ENCODE measurements around the gene SMIM1. TPM values are rescaled to one million over a fixed set of nuclear protein-coding genes. Genes with fewer than 3 reads are reported as not detected.
"Not testable (repeated sequence)": the region's sequence is repeated elsewhere in the genome, so short reads cannot be mapped to it uniquely, and the experiment has no call there.

SMIM1 gene
- total RNA-seq, 2 experiments from 2014 or later: 3.8 to 4.3 TPM

- H3K36me3 ChIP-seq (ENCODE audit: insufficient read depth, low read length): no peaks in the 10 kb centered on the region
- no peak for DNase-seq (ENCODE audit: low spot score)
- no peak overlapping the region for H3K4me3 ChIP-seq (ENCODE audit: low read depth, low read length, poor library complexity, severe bottlenecking)
- H3K9me3 ChIP-seq (ENCODE audit: low read length): no peaks in the 10 kb centered on the region
- H3K9me2 ChIP-seq (ENCODE audit: insufficient read depth, low read length): no peaks in the 10 kb centered on the region
- no TSS peak for BruUV-seq (replicated peaks)
- no peak overlapping the region for H3K27ac ChIP-seq (ENCODE audit: low read depth, low read length, poor library complexity, severe bottlenecking)
- TF ChIP-seq EZH2phosphoT487 (IDR thresholded peaks at IDR 0.05; ENCODE audit: borderline replicate concordance, low read depth, low read length): no peak
- TF ChIP-seq, protein P1, sequence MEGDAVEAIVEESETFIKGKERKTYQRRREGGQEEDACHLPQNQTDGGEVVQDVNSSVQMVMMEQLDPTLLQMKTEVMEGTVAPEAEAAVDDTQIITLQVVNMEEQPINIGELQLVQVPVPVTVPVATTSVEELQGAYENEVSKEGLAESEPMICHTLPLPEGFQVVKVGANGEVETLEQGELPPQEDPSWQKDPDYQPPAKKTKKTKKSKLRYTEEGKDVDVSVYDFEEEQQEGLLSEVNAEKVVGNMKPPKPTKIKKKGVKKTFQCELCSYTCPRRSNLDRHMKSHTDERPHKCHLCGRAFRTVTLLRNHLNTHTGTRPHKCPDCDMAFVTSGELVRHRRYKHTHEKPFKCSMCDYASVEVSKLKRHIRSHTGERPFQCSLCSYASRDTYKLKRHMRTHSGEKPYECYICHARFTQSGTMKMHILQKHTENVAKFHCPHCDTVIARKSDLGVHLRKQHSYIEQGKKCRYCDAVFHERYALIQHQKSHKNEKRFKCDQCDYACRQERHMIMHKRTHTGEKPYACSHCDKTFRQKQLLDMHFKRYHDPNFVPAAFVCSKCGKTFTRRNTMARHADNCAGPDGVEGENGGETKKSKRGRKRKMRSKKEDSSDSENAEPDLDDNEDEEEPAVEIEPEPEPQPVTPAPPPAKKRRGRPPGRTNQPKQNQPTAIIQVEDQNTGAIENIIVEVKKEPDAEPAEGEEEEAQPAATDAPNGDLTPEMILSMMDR (conservative IDR thresholded peaks at IDR 0.05; ENCODE audit: low read length): no peak
- H3K79me2 ChIP-seq (ENCODE audit: insufficient read depth, low read depth, low read length): no peaks in the 10 kb centered on the region
- intact Hi-C loops (cut with micrococcal nuclease; ENCODE audit: unreplicated experiment): no loop called here
- H2AFZ ChIP-seq (ENCODE audit: low read length): no peak overlapping the region
- no peaks in the 10 kb centered on the region for H3K4me1 ChIP-seq (ENCODE audit: insufficient read depth, low read length, poor library complexity, severe bottlenecking)
- H4K20me1 ChIP-seq (ENCODE audit: insufficient read depth, low read length): no peaks in the 10 kb centered on the region
- ChIA-PET CTCF (ENCODE audit: unreplicated experiment) (no interaction called here), POLR2A (no interaction called here)
- H3K4me2 ChIP-seq (ENCODE audit: low read length): no peak overlapping the region
These were observed 35.2 kb downstream of the SMIM1 start for GRCh38 chr1:3807769-3808168.

DNA sequence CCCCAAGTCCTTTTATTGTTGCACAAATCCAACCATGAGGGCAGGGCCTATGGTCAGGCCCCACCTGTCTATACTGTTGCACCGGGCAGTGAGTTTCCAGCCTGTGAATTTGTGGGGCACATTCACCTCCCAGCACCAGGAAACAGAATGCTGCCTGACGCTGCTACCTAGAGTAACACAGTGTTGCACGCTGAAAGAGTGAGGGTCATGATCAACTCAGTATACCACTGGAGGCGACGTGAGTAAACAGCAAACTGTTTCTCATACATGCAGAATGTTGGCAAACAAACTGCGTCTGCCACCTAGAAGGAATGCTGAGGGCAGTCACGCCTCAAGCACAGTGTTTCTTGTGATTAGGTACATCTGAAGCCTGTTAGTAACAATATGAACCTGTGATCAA is 37.1 kb downstream of the SMIM1 start:
- TF ChIP-seq, protein P1 (conservative IDR thresholded peaks at IDR 0.05; ENCODE audit: low read length): no peak
- no peak for TF ChIP-seq EZH2phosphoT487 (IDR thresholded peaks at IDR 0.05; ENCODE audit: borderline replicate concordance, low read depth, low read length)
- intact Hi-C loops (cut with micrococcal nuclease; ENCODE audit: unreplicated experiment): no loop called here
- Histone ChIP-seq H3K36me3 (ENCODE audit: insufficient read depth, low read length) (peaks cover 8% of the 10 kb centered on the region; the same call in 1 of the 2 replicates), H3K9me3 (ENCODE audit: low read length) (no peaks in the 10 kb centered on the region), H3K79me2 (ENCODE audit: insufficient read depth, low read depth, low read length) (no peaks in the 10 kb centered on the region), H3K4me1 (ENCODE audit: insufficient read depth, low read length, poor library complexity, severe bottlenecking) (no peaks in the 10 kb centered on the region), H4K20me1 (ENCODE audit: insufficient read depth, low read length) (no peaks in the 10 kb centered on the region), H3K4me3 (ENCODE audit: low read depth, low read length, poor library complexity, severe bottlenecking) (no peak overlapping the region), H3K27ac (ENCODE audit: low read depth, low read length, poor library complexity, severe bottlenecking) (no peak overlapping the region), H3K9me2 (ENCODE audit: insufficient read depth, low read length) (no peaks in the 10 kb centered on the region), H3K4me2 (ENCODE audit: low read length) (no peak overlapping the region), H2AFZ (ENCODE audit: low read length) (no peak overlapping the region)
- no TSS peak for BruUV-seq (replicated peaks)
- DNase-seq (ENCODE audit: low spot score): no peak
- ChIA-PET POLR2A (no interaction called here), CTCF (ENCODE audit: unreplicated experiment) (no interaction called here)

DNA sequence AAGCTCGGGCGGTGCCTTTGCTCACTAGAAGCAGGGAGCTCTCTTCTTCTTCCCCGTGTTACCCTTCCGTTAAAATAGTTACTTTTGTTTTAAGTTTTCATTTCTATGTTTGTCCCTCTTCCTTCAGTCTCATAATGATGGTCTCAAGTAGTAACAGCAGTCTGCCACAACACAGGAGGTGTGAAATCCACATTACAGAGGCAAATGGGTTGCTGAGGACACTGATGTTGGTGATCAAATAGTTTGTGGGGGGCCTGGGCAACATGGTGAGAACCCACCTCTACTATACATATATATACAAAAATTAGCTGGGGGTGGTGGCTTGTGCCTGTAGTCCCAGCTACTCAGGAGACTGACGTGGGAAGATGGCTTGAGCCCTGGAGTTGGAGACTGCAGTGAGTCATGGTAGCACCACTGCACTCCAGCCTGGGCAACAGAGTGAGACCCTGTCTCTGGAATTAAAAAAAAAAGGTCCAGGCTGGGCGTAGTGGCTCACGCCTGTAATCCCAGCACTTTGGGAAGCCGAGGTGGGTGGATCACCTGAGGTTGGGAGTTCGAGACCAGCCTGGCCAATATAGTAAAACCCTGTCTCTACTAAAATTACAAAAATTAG is 37.7 kb downstream of the SMIM1 start:
- CTCF ChIA-PET (ENCODE audit: unreplicated experiment); H3K9me3 ChIP-seq (ENCODE audit: low read length); BruUV-seq (replicated peaks); H3K4me1 ChIP-seq (ENCODE audit: insufficient read depth, low read length, poor library complexity, severe bottlenecking); H2AFZ ChIP-seq (ENCODE audit: low read length); intact Hi-C loops (cut with micrococcal nuclease; ENCODE audit: unreplicated experiment); H3K79me2 ChIP-seq (ENCODE audit: insufficient read depth, low read depth, low read length); H3K27ac ChIP-seq (ENCODE audit: low read depth, low read length, poor library complexity, severe bottlenecking); DNase-seq (ENCODE audit: low spot score); POLR2A ChIA-PET; H3K9me2 ChIP-seq (ENCODE audit: insufficient read depth, low read length); H3K4me2 ChIP-seq (ENCODE audit: low read length); H4K20me1 ChIP-seq (ENCODE audit: insufficient read depth, low read length); H3K4me3 ChIP-seq (ENCODE audit: low read depth, low read length, poor library complexity, severe bottlenecking): not testable (repeated sequence)
- H3K36me3 ChIP-seq (ENCODE audit: insufficient read depth, low read length): peaks cover 11% of the 10 kb centered on the region; the same call in 1 of the 2 replicates

Measured in OCI-LY7 (cell line).